H1 (cell line): ENCODE measurements around the gene COX5B. TPM values are rescaled to one million over a fixed set of nuclear protein-coding genes. Genes with fewer than 3 reads are reported as not detected.
A peak's percentile ranks its signal among the peaks of the same experiment; 100 is the strongest.

Experiments used
- CTCF ChIA-PET: fragments of 300-600 bp; sonication (Branson Sonifier 250); formaldehyde crosslinking; loops from one replicate; lab custom pipeline; 2021; ENCODE audit not compliant: partially characterized antibody; lab: Charles Lee
- POLR2A ChIA-PET: fragments of 300-600 bp; sonication (Branson Sonifier 250); formaldehyde crosslinking; loops from one replicate; lab custom pipeline; 2021; ENCODE audit warnings: inconsistent platforms; ENCODE audit not compliant: partially characterized antibody; lab: Charles Lee
- DNase-seq, 2 experiments: peaks; one replicate each; pipeline versions ENCODE4 v3.0.0 to v3.0.0-alpha.2; 2010 to 2022; ENCODE audit warnings: low spot score in 2 of 2, low read depth in 1 of 2, mixed read lengths in 1 of 2
- FAIRE-seq: peaks from 2 replicates; lab custom pipeline; 2011; peaks lifted over from hg19 to GRCh38; lab: Jason Lieb, UNC
- H2AFZ ChIP-seq: 2 replicates; pipeline ENCODE4 v1.8.1; 2012; ENCODE audit warnings: low read length, inconsistent platforms
- H2AK5ac ChIP-seq: 2 replicates; pipeline ENCODE4 v1.6.1; 2013; ENCODE audit warnings: low read depth, low read length
- H2BK120ac ChIP-seq: replicated peaks from 2 replicates; pipeline ENCODE3; 2013; ENCODE audit warnings: low read depth, low read length, inconsistent platforms
- H2BK12ac ChIP-seq: 2 replicates; pipeline ENCODE4 v1.6.1; 2013; ENCODE audit warnings: low read depth, low read length
- H2BK15ac ChIP-seq: 2 replicates; pipeline ENCODE4 v1.6.1; 2013; ENCODE audit warnings: low read length
- H2BK20ac ChIP-seq: 2 replicates; pipeline ENCODE4 v1.6.1; 2013; ENCODE audit warnings: low read length
- H2BK5ac ChIP-seq: 2 replicates; pipeline ENCODE4 v1.6.1; 2013; ENCODE audit warnings: low read depth, low read length
- H3K14ac ChIP-seq: 2 replicates; pipeline ENCODE4 v1.6.1; 2013; ENCODE audit warnings: inconsistent platforms; ENCODE audit not compliant: insufficient read length
- H3K18ac ChIP-seq: 2 replicates; pipeline ENCODE4 v1.6.1; 2013; ENCODE audit warnings: low read length; ENCODE audit errors: extremely low read depth
- H3K23ac ChIP-seq: 2 replicates; pipeline ENCODE4 v1.6.1; 2013; ENCODE audit warnings: inconsistent platforms; ENCODE audit not compliant: insufficient read length
- H3K23me2 ChIP-seq: 2 replicates; pipeline ENCODE4 v1.6.1; 2013; ENCODE audit warnings: low read depth, low read length
- H3K27ac ChIP-seq: 2 replicates; pipeline ENCODE4 v1.6.1; 2011; ENCODE audit warnings: low read depth, low read length, inconsistent platforms
- H3K27me3 ChIP-seq, 4 experiments: replicated peaks in 1 of 4; 1 replicate in 1 of 4; 2 replicates in 3 of 4; pipeline versions ENCODE4 v1.6.1 to v1.8.1; 2011 to 2013; ENCODE audit warnings: low read length in 3 of 4, mild to moderate bottlenecking in 3 of 4, inconsistent platforms in 2 of 4, mixed read lengths in 2 of 4, moderate library complexity in 1 of 4; ENCODE audit not compliant: control insufficient read depth in 3 of 4, insufficient read depth in 3 of 4; ENCODE audit errors: extremely low read depth in 1 of 4
- H3K36me3 ChIP-seq, 4 experiments: 2 replicates each; pipeline versions ENCODE4 v1.6.1 to v1.8.1; 2011 to 2013; ENCODE audit warnings: mild to moderate bottlenecking in 4 of 4, low read length in 3 of 4, moderate library complexity in 2 of 4, control low read depth in 1 of 4, inconsistent platforms in 1 of 4; ENCODE audit not compliant: insufficient read depth in 4 of 4, control insufficient read depth in 2 of 4
- H3K4ac ChIP-seq: replicated peaks from 2 replicates; pipeline ENCODE3; 2013; ENCODE audit warnings: low read length, low read depth, mixed read lengths, inconsistent platforms; ENCODE audit not compliant: insufficient read length
- H3K4me1 ChIP-seq, 4 experiments: replicated peaks in 1 of 4; 1 replicate in 1 of 4; 2 replicates in 3 of 4; pipeline versions ENCODE4 v1.6.1 to v1.8.1; 2011 to 2013; ENCODE audit warnings: low read length in 3 of 4, inconsistent platforms in 2 of 4, mixed read lengths in 1 of 4; ENCODE audit not compliant: insufficient read depth in 4 of 4, control insufficient read depth in 3 of 4
- H3K4me2 ChIP-seq, 2 experiments: 2 replicates each; pipeline versions ENCODE4 v1.6.1 to v1.8.1; 2011 to 2013; ENCODE audit warnings: low read depth in 2 of 2, low read length in 2 of 2, control low read depth in 1 of 2, inconsistent platforms in 1 of 2, mild to moderate bottlenecking in 1 of 2; ENCODE audit not compliant: insufficient read depth in 1 of 2
- H3K4me3 ChIP-seq, 4 experiments: fragments of 200-600, 300-600 bp in 1 of 4; sonication (generic), shearing (Covaris generic), sonication (Bioruptor Twin) in 1 of 4; 2 replicates each; pipeline versions ENCODE4 v1.5.1 to v1.8.1; 2011 to 2016; ENCODE audit warnings: low read length in 4 of 4, low read depth in 3 of 4, control low read depth in 2 of 4, inconsistent platforms in 2 of 4, mild to moderate bottlenecking in 2 of 4, mixed read lengths in 1 of 4, moderate library complexity in 1 of 4; ENCODE audit not compliant: insufficient read depth in 2 of 4; ENCODE audit errors: extremely low read depth in 1 of 4
- H3K56ac ChIP-seq: replicated peaks from 2 replicates; pipeline ENCODE3; 2013; ENCODE audit warnings: low read depth, mild to moderate bottlenecking, mixed read lengths, low read length, inconsistent platforms; ENCODE audit not compliant: insufficient read length
- H3K79me1 ChIP-seq: 2 replicates; pipeline ENCODE4 v1.6.1; 2013; ENCODE audit warnings: low read depth, low read length, control low read depth
- H3K79me2 ChIP-seq, 2 experiments: 2 replicates each; pipeline versions ENCODE4 v1.6.1 to v1.8.1; 2012 to 2013; ENCODE audit warnings: low read length in 2 of 2, mild to moderate bottlenecking in 2 of 2, inconsistent platforms in 1 of 2; ENCODE audit not compliant: insufficient read depth in 2 of 2, control insufficient read depth in 1 of 2
- H3K9ac ChIP-seq, 4 experiments: replicated peaks in 1 of 4; 1 replicate in 1 of 4; 2 replicates in 3 of 4; pipeline versions ENCODE4 v1.6.1 to v1.8.1; 2011 to 2013; ENCODE audit warnings: low read depth in 3 of 4, low read length in 3 of 4, control low read depth in 2 of 4, mild to moderate bottlenecking in 2 of 4, moderate library complexity in 2 of 4, inconsistent platforms in 1 of 4; ENCODE audit errors: extremely low read depth in 1 of 4
- H3K9me3 ChIP-seq, 2 experiments: 2 replicates each; pipeline versions ENCODE4 v1.6.1 to v1.8.1; 2012 to 2013; ENCODE audit warnings: mild to moderate bottlenecking in 2 of 2, moderate library complexity in 2 of 2, control low read depth in 1 of 2, inconsistent platforms in 1 of 2, low read depth in 1 of 2, low read length in 1 of 2, mixed read lengths in 1 of 2; ENCODE audit not compliant: insufficient read depth in 2 of 2
- H4K20me1 ChIP-seq, 2 experiments: replicated peaks in 1 of 2; 2 replicates each; pipeline versions ENCODE3 to v1.8.1; 2011 to 2013; ENCODE audit warnings: inconsistent platforms in 2 of 2, low read length in 2 of 2, mild to moderate bottlenecking in 1 of 2; ENCODE audit not compliant: insufficient read depth in 2 of 2, control insufficient read depth in 1 of 2
- H4K5ac ChIP-seq: 2 replicates; pipeline ENCODE4 v1.6.1; 2013; ENCODE audit warnings: low read length, low read depth, mixed read lengths, inconsistent platforms; ENCODE audit not compliant: insufficient read length
- H4K8ac ChIP-seq: 2 replicates; pipeline ENCODE4 v1.8.0; 2013; ENCODE audit warnings: mild to moderate bottlenecking, moderate library complexity, low read length, inconsistent platforms; ENCODE audit not compliant: insufficient read depth; ENCODE audit errors: extremely low read depth
- H4K91ac ChIP-seq: replicated peaks from 2 replicates; pipeline ENCODE3; 2013; ENCODE audit warnings: low read length, mixed read lengths, inconsistent platforms; ENCODE audit not compliant: insufficient read length
- ATF3 ChIP-seq: IDR thresholded peaks from 2 replicates; pipeline ENCODE4 v1.6.1; 2011; ENCODE audit warnings: low read depth, mild to moderate bottlenecking, low read length; ENCODE audit not compliant: insufficient read depth
- CBX5 ChIP-seq: fragments of 300-800, 300-1000 bp; sonication (generic); IDR thresholded peaks from 2 replicates; pipeline ENCODE4 v1.7.1; 2016; ENCODE audit warnings: antibody characterized with exemption, low read length, low read depth
- KDM1A ChIP-seq: fragments of 200-600, 300-600 bp; sonication (generic); IDR thresholded peaks from 2 replicates; pipeline ENCODE4 v1.7.1; 2016; ENCODE audit warnings: mild to moderate bottlenecking, low read length, borderline replicate concordance
- USF2 ChIP-seq: IDR thresholded peaks from 2 replicates; pipeline ENCODE4 v1.6.1; 2011; ENCODE audit warnings: low read length, improper control_type of control experiment
- WGBS, 2 experiments: shearing (Covaris generic) in 1 of 2; methylation state at CpG; one replicate each; pipeline versions ENCODE4 v1.1.6 to v1.1.7; 2013 to 2015; ENCODE audit warnings: low lambda C conversion rate in 2 of 2, mixed read lengths in 2 of 2, inconsistent platforms in 1 of 2, low coverage in 1 of 2, missing lambda C conversion rate in 1 of 2; ENCODE audit not compliant: insufficient replicate concordance in 2 of 2, insufficient coverage in 1 of 2, insufficient read length in 1 of 2; ENCODE audit errors: extremely low coverage in 1 of 2, missing lambda C conversion rate in 1 of 2; 5-methylcytosine and 5-hydroxymethylcytosine counted together
- polyA plus RNA-seq, 7 experiments: library from polyadenylated mRNA; depleted of rRNA in 3 of 7; stranded (reverse) in 5 of 7; unstranded in 2 of 7; fragments of >200 nt in 5 of 7; fragments of 200-250 nt in 2 of 7; gene quantifications; 1 replicate in 5 of 7; 2 replicates in 1 of 7; 4 replicates in 1 of 7; pipeline versions ENCODE4 v1.2.1 to v1.2.3, GENCODE V29; 2011 to 2013; ENCODE audit warnings: missing spikeins in 2 of 7, mixed read lengths in 2 of 7
- total RNA-seq: library from RNA; stranded (reverse); fragmentation: NEBNext Ultra II Directional; extraction: Animal tissue kit (Norgen Biotek cat#: 25700); gene quantifications from 2 replicates; pipeline ENCODE4 v1.2.1, GENCODE V29; 2021

Gene COX5B
- total and polyA plus RNA-seq, 2 of the 8 experiments (the other 6 are each of a cell fraction or from before 2014, with no cell fraction given), result 233 to 468 TPM

- Histone ChIP-seq H3K27me3 (no peaks in the 10 kb centered on the region), H2BK15ac (no peak overlapping the region), H4K91ac (no peak overlapping the region), H3K56ac (no peak overlapping the region), H4K20me1 (peaks cover 0 to 5% of the 10 kb centered on the region in 2 experiments), H2BK5ac (no peak overlapping the region), H3K4ac (no peak overlapping the region), H3K23me2 (no peaks in the 10 kb centered on the region), H4K8ac (no peak overlapping the region), H2BK12ac (no peak overlapping the region), H3K18ac (no peak overlapping the region), H2AFZ (no peak overlapping the region), H4K5ac (no peak overlapping the region), H3K4me1 (no peaks in the 10 kb centered on the region), H2BK20ac (no peak overlapping the region), H3K79me2 (no peaks in the 10 kb centered on the region), H3K36me3 (peaks cover 3 to 26% (median 5%) of the 10 kb centered on the region in 4 experiments; a peak in 5 of 8 replicates), H3K79me1 (no peaks in the 10 kb centered on the region), H3K4me3 (no peak overlapping the region), H3K4me2 (no peak overlapping the region), H2BK120ac (no peak overlapping the region), H3K27ac (no peak overlapping the region), H3K14ac (no peak overlapping the region), H3K9me3 (0 out of 4 replicates have a peak, but pooled peaks cover 0 to 5% of the 10 kb centered on the region in 2 experiments), H3K9ac (no peak overlapping the region), H2AK5ac (no peak overlapping the region), H3K23ac (no peak overlapping the region)
- no peak for TF ChIP-seq ATF3
- TF ChIP-seq KDM1A, result no peak
- no peak for TF ChIP-seq USF2
- no peak for TF ChIP-seq CBX5
- 90% methylated on average over 2 of the region's 2 CpGs; no CpG with 5 or more reads in 1 of the 2 experiments for WGBS, 2 experiments
- ChIA-PET CTCF (interaction anchor here (2.3 to 7.0 kb wide), 2 partner anchors 8 to 41 kb away, joined by 5 to 59 read pairs; partner anchors contain the start of gene ACTR1B), POLR2A (interaction anchor here (4.2 to 8.6 kb wide), 2 partner anchors 8 to 9 kb away, joined by 27 to 102 read pairs; partner anchors contain the start of genes ACTR1B and COX5B)
- FAIRE-seq, result no peak
- DNase-seq, result peak in 1 of 2 experiments; percentile 26
Observed at GRCh38 chr2:97654791-97655190, 8.9 kb downstream of the COX5B start.
